Stimulated activated CD4-positive, alpha-beta T cell treated with anti-CD3 and anti-CD28 coated beads, Interleukin-4, amount 100 ng/mL, for 1 hour (primary cell): Measurements from ENCODE around the gene FSCN2.
A peak's percentile ranks its signal among the peaks of the same experiment; 100 is the strongest.
"Not testable (repeated sequence)": the region's sequence is repeated elsewhere in the genome, so short reads cannot be mapped to it uniquely, and the experiment has no call there.

Experiments
- DNase-seq: peaks from one replicate; pipeline ENCODE4 v3.0.0-alpha.2; 2020

The FSCN2 gene

DNA sequence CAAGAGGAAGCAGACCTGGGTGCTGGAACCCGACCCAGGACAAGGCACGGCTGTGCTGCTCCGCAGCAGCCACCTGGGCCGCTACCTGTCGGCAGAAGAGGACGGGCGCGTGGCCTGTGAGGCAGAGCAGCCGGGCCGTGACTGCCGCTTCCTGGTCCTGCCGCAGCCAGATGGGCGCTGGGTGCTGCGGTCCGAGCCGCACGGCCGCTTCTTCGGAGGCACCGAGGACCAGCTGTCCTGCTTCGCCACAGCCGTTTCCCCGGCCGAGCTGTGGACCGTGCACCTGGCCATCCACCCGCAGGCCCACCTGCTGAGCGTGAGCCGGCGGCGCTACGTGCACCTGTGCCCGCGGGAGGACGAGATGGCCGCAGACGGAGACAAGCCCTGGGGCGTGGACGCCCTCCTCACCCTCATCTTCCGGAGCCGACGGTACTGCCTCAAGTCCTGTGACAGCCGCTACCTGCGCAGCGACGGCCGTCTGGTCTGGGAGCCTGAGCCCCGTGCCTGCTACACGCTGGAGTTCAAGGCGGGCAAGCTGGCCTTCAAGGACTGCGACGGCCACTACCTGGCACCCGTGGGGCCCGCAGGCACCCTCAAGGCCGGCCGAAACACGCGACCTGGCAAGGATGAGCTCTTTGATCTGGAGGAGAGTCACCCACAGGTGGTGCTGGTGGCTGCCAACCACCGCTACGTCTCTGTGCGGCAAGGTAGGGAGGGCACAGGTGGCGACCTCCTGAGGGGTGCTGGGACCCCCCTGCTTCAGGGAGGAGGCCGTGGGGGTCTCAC, 667 bp downstream of the FSCN2 start:
- DNase-seq, result no peak

DNA sequence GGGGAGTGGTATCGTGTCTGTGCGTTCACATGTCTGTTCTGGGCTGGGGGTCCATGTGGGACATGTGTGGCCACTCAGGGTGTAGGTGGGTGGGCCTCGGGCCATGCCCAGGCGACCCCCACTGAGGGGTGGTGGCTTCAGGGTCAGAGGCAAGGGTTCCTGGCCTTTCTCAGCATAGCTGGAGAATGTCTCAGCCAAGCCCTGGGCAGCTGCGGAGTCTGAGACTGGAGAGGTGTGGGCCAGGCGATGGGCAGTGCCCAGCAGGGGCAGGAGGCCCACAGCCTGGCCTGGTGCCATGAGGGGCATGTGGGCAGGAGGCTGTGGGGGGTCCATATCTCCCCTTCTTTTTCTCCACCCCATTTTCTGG, 1.2 kb downstream of the FSCN2 start:
- DNase-seq, result no peak

DNA sequence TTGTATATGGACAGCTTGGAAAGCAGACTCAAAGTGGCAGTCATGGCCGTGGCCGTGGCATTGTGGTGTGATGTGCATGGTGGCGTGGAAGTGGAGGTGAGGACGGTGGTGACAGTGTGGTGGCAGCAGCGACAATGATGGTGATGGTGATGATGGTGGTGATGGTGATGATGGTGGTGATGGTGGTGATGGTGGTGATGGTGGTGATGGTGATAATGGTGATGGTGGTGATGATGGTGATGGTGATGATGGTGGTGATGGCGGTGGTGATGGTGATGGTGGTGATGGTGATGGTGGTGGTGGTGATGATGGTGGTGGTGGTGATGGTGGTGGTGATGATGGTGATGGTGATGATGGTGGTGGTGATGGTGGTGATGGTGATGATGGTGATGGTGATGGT, 2.8 kb downstream of the FSCN2 start:
- not testable (repeated sequence) for DNase-seq

DNA sequence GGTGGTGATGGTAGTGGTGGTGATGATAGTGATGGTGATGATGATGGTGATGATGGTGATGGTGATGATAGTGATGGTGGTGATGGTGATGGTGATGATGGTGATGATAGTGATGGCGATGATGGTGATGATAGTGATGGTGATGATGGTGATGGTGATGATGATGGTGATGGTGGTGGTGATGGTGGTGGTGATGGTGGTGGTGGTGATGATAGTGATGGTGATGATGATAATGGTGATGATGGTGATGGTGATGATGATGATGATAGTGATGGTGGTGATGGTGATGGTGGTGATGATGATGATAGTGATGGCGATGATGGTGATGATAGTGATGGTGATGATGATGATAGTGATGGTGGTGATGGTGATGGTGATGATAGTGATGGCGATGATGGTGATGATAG, 3.8 kb downstream of the FSCN2 start:
- DNase-seq, result not testable (repeated sequence)

DNA sequence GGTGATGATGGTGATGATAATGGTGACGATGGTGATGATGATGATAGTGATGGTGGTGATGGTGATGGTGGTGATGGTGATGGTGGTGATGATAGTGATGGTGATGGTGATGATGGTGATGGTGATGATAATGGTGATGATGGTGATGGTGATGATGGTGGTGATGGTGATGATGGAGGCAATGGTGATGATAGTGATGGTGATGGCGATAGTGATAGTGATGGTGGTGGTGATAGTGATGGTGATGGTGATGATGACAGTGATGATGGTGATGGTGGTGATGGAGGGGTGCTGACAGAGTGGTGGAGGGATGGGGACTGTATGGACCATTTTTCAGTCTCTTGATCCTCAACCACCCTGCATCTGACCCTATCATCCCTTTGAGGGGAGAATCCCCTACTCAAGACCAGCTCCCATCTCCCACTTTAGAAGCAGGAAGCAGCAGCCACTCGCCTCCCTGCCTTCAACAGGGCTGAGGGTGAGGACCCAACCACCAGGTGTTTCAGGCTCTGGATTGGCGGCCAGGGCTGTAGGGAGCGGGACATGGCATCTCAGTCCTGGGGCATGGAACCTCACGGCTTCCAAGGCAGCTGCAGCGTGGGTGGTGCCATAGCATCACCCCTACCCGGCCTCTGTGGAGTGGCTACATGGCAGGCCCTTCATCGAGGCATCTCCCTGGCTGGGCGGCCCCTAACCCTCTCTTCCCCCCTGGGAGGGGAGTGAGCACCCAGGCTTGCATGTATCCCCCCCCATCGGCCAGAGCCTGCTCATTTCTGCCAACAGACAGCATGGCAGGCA, 4.5 kb downstream of the FSCN2 start:
- DNase-seq, result no peak

DNA sequence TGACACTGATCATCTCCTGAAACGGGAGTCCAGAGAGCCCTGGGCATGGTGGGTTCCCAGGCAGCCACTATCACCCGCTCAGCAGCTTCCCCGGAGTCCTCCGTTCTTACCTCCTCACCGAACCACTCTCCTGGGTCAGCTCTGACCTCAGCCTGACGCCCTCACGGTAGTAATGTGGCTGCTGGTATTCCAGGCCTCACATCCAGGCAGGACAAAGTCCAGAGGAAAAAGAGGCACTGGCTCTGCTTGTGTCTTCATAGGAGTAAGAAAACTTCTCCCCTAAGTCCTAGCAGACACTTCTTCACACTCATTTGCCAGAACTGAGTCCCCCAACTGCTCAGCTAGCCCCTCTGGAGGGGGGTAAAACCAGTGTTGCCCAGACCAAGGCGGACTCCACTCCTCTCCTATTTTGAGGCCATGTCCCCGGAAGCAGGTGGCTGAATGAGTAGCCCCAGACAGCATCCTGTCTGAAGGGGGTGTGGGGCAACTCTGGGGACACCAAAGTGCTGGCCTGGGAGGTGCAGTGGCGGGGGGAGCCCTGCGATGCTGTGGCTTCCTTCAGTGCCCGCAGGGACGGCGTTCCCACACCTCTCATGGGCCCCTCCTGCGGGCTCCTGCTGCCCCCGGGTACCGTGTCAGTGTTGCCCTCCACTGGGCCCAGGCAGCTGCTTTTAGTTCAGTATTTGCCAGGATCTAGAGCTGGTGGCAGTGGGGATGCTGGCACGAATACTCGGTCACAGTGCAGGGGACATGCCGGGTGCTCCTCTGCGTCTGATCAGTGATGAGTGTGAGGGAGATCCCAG, 5.4 kb downstream of the FSCN2 start:
- DNase-seq, result no peak

DNA sequence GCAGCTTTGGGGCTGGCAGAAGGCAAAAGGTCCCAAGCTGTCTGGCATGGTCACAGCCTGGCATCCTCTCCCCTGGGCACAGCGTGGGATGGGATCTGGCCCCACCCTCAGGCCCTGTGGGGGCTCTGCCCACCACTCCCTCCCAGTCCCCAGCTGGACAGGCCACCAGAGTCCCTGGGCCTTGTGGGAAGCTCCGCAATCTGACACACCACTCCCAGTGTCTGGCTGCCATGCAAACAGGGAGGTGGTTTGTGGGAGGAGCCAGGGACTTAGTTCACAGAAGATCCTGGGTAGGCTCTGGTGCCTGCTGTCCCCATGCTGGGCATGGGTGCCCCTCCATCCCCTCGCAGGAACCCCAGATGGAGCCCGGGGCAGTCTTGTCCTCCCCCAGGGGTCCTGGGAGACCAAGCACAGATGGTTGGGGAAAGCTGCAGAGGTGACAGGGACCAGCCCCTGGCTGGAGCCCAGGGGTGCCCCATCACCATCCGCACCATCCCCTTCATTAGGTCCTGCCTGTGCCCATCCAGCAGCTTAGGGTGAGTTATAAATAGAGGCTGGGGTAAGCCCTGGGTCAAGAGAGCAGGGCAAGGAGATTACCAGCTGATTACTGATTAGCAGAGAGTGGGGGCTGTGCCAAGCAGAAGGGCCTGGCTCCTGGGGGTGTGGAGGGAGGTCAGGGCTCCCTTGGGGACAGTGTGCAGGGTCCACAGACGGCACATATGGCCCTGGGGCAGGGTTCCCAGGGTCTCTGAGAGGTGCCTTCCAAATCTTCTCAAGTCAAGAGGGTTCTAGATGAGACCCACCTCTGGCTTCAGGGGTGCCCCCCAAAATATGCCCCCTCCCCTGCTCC, 6.2 kb downstream of the FSCN2 start:
- no peak for DNase-seq

DNA sequence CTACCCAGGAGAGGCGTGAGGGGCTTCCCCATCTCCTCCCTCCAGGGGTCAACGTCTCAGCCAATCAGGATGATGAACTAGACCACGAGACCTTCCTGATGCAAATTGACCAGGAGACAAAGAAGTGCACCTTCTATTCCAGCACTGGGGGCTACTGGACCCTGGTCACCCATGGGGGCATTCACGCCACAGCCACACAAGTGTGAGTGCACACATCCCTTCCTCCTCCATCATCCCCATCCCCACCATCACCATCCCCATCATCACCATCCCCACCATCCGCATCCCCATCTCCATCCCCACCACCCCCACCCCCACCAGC, 6.8 kb downstream of the FSCN2 start:
- DNase-seq, result no peak

DNA sequence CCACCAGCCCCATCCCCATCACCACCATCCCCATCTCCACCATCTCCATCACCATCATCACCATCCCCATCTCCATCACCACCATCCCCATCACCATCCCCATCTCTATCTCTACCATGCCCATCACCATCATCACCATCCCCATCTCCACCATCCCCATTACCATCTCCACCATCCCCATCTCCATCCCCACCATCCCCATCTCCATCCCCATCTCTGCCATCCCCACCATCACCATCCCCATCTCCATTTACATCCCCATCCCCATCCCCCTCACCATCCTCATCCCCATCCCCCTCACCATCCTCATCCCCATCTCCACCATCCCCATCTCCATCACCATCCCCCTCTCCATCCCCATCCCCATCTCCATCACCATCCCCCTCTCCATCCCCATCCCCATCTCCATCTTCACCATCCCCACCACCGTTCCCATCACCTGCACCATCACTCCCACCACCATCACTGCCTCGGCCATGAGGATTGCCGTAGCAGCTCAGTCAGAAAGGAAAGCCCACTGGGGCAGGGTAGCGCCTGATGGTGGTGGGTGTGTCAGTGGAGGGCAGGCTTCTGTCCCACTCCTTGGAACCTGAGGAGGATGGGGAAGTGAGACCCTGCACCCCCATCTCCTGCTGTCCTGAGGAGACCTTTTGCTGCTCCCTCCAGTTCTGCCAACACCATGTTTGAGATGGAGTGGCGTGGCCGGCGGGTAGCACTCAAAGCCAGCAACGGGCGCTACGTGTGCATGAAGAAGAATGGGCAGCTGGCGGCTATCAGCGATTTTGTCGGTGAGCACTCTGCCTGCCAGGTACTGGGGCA, 7.5 kb downstream of the FSCN2 start:
- no peak for DNase-seq

DNA sequence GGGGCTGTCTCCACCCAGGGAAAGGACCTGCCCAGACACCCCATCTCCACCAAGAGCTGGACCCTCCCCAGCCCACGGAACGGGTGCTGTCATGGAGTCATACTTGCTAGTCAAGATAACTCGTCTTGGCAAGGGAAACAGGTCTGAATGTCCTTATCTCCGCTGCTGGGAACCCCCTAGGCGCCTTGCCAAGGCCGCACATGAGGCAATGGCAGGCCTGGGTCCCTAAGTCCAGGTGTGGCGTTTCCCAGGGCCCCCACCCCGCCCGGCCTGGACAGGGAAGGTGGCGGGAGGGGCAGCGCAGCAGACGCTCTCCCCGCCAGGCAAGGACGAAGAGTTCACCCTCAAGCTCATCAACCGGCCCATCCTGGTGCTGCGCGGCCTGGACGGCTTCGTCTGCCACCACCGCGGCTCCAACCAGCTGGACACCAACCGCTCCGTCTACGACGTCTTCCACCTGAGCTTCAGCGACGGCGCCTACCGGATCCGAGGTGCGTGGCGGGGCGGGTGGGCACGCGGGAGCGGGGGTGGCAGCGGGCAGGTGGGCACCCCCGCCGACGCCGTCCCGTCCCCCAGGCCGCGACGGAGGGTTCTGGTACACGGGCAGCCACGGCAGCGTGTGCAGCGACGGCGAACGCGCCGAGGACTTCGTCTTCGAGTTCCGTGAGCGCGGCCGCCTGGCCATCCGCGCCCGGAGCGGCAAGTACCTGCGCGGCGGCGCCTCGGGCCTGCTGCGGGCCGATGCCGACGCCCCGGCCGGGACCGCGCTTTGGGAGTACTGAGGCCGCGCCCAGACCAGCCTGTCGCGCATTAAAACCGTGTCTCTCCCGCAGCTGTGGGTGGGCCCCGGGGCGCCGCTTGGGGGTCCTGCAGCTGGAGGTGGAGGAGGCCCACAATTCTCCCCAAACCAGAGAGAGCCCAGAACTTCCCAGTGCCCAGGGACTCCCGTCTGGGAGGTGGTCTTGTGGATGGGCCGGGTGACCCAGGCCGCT, 8.4 kb downstream of the FSCN2 start:
- no peak for DNase-seq

DNA sequence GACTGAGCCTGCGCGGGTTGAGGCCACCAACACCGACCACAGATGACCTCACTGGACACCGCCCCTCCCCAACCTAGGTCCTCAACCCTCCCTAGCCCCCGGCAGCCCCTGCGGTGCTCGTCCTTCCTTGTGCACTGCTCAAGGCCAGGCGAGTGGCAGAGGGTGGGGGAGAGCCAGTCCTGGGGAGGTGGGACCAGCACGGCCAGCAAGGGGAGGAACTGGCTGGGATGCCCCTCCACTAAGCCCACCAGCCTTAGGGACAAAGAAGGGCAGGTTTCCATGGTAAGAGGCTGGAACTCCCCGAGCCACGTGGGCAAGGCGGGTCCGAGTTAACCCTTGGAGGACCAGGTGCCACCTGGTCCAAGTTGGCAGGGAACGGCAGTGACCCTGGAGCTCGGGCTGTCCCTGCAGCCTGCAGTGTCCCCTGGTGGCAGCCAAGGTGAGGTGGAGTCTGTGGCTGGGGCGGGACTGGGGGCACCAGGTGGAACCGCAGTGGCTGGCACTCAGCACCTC, 9.2 kb downstream of the FSCN2 start:
- DNase-seq, result peak; percentile 49

DNA sequence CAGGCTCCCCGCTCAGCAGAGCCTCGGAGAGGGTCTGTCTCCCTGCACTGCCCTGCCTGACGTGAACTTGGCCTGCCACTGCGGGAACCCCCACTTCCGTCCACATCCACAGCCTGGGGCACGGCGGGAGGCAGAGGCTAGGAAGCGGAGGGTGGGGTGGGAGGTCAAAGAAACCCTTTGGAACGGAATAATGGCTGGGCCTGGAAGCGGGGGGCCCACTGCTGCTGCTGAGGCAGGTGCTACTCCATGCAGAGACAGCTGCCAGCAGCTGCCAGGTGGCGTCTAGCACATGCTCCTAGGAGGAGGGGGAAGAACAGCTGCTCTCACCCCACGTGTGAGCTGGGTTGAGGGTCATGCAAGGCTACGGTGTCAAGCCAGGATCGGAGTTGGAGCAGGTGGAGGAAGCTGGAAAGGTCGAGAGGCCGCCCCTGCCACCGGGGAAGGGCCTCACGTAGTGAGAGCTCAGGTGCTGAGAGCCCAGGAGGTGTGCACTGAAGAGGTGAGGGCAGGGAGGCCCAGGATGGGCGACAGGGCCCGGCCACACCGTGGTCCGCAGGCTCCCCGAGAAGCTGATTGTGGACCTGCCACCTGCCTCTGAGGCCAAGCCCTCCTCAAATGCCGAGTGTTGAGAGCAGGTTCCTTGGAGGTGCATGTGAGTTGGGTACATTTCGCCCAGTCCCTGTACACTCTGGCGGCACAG, 9.8 kb downstream of the FSCN2 start:
- DNase-seq, result no peak

DNA sequence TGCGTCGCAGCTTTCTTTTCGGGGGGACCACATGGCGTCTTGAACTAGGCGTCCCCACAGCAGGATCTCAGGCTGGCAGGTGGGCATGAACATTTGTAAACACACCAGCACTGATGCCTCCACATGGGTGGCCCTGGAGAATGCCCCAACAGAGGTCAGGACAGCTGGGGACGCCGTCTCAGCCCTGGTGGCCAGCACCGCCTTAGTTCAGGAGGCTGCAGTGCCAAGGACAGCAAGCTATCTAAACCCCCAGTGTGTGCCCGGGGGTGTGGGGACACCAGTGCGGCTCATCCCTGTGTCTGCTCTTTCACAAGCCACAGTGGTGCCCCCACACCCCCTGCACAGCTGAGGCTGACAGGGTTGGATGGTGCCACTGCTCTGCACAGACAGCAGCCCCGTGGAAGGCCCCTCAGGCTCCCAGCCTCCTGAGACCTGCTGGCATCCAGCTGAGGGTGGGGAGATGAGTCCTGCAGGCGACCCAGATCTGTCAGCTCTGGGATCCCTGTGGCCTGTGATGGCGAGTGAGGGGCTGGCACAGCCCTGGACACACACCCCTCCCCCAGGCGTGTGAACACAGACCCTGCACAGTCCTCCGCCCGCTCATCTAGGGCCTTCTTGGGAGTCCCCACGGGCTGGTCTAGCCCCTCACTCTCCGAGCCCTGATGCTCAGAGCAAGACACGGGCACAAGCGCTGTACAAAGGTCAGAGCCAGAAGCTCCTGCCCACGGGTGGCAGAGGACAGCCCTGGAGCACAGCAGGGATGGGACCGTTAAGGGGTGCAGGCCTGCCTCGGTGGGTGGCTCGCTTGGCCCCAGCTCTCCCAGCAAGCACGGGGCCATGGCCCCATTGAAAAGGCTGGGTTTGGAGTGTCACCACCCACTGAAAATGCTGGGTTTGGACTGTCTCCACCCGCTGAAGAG, 10.7 kb downstream of the FSCN2 start:
- DNase-seq, result no peak

DNA sequence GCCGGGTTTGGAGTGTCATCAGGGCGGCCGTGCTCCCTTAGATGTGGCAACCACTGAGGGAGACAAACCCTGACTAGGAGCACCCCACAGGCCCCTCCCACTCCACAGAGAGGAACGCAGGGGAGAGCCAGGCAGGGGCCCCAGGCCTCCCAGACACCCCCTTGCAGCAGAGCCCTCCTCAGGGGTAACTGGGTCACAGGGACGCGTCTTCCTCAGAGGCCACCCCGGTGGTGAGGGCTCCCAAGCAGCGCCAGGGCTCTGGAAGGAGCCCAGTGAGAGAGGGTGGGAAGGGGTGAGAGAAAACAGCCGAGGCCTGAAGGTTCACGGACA, 11.4 kb downstream of the FSCN2 start:
- no peak for DNase-seq

DNA sequence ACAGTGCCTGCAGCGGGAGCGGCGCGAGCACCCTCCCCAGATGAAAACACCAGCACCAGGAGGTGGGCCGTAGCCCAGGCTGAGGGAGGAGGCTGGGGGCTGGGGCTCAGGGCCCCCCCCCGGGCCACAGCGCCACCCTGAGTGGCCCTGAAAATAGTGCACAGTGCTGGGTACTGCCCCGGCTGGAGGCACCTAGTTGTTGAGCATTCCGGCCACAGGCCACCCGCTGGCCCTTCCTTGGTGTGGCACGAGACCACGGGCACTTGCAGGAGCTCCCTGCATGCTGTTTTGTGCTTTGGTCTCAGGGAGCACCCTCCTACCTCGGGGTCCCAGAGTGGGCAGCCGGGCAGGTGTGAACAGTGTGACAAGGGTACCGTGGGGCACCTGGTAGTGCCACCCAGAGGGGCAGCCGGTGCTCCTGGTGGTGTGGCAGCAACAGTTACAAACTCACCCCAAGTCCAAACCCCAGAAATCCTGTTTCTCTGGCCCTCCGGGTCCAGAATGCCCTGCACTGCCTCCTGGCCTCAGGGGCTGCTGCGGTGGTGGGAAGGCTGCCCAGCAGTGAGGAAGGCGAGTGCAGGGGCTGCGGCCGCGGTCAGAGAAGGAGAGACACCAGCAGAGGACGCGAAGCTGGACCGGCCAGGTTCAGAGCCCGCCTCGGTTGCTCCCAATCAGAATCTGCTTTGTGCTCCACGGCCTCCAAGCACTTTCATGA, 11.9 kb downstream of the FSCN2 start:
- DNase-seq, result no peak

DNA sequence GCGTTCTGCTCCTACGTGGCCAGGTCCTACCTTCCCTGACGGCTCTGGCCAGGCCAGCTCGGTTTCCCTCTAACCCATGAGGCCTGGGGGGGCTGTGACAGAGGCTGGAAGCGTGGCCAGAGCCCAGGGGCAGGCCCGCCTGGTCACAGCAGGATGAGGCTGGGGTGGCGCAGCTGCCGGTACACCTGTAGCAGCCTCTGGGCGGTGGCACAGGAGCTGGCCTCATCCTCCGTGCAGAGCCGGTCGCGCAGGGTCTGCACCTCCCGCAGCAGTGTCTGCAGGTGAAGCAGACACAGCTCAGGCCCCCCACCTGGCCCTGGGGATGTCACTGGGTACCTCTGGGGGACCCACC, 12.5 kb downstream of the FSCN2 start:
- no peak for DNase-seq

DNA sequence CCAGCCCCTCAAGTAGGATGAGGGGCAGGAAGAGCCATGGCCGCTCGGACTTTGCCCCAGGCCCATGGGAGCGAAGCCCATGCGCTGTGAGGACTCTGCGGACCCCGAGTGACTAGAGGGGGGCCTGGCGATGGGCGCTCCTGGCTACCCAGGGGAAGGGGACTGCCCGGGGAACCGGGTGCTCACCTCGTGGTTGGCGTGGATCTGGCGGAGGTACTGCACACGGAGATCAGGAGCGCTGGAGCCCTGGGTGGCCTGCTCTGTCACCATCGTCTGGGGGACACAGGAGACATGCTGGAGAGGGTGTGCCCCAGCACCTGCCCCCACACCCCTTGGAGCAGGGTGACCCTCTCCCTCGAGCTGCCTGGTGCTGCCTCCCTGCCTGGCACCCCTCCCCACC, 12.9 kb downstream of the FSCN2 start:
- DNase-seq, result no peak
